Cardiac muscle cell (in vitro differentiated cells and primary cell): ENCODE data around the gene CEACAM3. TPM values are rescaled to one million over a fixed set of nuclear protein-coding genes. Genes with fewer than 3 reads are reported as not detected.

ENCODE experiments used
- DNase-seq, 2 donors: peaks; one replicate each; pipeline versions ENCODE4 v3.0.0 to v3.0.0-alpha.2; 2010 to 2017; ENCODE audit warnings: low read depth in 1 of 2, low spot score in 1 of 2
- H3K27ac ChIP-seq: fragments of 200-600 bp; sonication (generic); 2 replicates; pipeline ENCODE4 v1.5.1; 2016
- H3K27me3 ChIP-seq: fragments of 200-600 bp; sonication (generic); 2 replicates; pipeline ENCODE4 v1.6.0; 2016; ENCODE audit warnings: control low read depth
- H3K36me3 ChIP-seq: fragments of 200-600 bp; sonication (generic); 2 replicates; pipeline ENCODE4 v1.5.1; 2016; ENCODE audit warnings: control low read depth
- H3K4me1 ChIP-seq: fragments of 200-600 bp; sonication (generic); 2 replicates; pipeline ENCODE4 v1.8.1; 2017; ENCODE audit warnings: low read depth, mild to moderate bottlenecking, mixed run types
- H3K4me3 ChIP-seq: fragments of 200-600 bp; sonication (generic); 2 replicates; pipeline ENCODE4 v1.5.1; 2016; ENCODE audit warnings: mild to moderate bottlenecking
- H3K9me3 ChIP-seq: fragments of 200-600 bp; sonication (generic); 2 replicates; pipeline ENCODE4 v1.5.1; 2017; ENCODE audit warnings: low read depth, mild to moderate bottlenecking, control low read depth
- polyA plus RNA-seq: library from polyadenylated mRNA; unstranded; fragments of >200 nt; fragmentation: Nextera tagmentation; extraction: Ambion mirVana; gene quantifications from 2 replicates; pipeline ENCODE4 v1.2.1, GENCODE V29; 2016
- total RNA-seq: library from RNA; depleted of rRNA; stranded (reverse); fragments of >200 nt; gene quantifications from 2 replicates; pipeline ENCODE4 v1.2.3, GENCODE V29; 2016
- TF ChIP-seq, protein P1 (sequence below): IDR thresholded peaks from 2 replicates; pipeline ENCODE4 v1.5.1; 2012; ENCODE audit warnings: low read depth, mild to moderate bottlenecking, low read length

The CEACAM3 gene
- total and polyA plus RNA-seq, 2 experiments from 2014 or later = not detected

DNA sequence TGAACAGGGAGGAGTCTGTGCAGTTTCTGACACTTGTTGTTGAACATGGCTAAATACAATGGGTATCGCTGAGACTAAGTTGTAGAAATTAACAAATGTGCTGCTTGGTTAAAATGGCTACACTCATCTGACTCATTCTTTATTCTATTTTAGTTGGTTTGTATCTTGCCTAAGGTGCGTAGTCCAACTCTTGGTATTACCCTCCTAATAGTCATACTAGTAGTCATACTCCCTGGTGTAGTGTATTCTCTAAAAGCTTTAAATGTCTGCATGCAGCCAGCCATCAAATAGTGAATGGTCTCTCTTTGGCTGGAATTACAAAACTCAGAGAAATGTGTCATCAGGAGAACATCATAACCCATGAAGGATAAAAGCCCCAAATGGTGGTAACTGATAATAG, 25.0 kb upstream of the CEACAM3 start:
- no peaks in the 10 kb centered on the region for H3K4me1 ChIP-seq
- no peak overlapping the region for H3K27ac ChIP-seq
- TF ChIP-seq, protein P1, sequence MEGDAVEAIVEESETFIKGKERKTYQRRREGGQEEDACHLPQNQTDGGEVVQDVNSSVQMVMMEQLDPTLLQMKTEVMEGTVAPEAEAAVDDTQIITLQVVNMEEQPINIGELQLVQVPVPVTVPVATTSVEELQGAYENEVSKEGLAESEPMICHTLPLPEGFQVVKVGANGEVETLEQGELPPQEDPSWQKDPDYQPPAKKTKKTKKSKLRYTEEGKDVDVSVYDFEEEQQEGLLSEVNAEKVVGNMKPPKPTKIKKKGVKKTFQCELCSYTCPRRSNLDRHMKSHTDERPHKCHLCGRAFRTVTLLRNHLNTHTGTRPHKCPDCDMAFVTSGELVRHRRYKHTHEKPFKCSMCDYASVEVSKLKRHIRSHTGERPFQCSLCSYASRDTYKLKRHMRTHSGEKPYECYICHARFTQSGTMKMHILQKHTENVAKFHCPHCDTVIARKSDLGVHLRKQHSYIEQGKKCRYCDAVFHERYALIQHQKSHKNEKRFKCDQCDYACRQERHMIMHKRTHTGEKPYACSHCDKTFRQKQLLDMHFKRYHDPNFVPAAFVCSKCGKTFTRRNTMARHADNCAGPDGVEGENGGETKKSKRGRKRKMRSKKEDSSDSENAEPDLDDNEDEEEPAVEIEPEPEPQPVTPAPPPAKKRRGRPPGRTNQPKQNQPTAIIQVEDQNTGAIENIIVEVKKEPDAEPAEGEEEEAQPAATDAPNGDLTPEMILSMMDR = no peak
- H3K36me3 ChIP-seq = no peaks in the 10 kb centered on the region
- no peak for DNase-seq
- H3K27me3 ChIP-seq = no peaks in the 10 kb centered on the region
- H3K4me3 ChIP-seq = no peak overlapping the region
- peaks cover 3% of the 10 kb centered on the region for H3K9me3 ChIP-seq

DNA sequence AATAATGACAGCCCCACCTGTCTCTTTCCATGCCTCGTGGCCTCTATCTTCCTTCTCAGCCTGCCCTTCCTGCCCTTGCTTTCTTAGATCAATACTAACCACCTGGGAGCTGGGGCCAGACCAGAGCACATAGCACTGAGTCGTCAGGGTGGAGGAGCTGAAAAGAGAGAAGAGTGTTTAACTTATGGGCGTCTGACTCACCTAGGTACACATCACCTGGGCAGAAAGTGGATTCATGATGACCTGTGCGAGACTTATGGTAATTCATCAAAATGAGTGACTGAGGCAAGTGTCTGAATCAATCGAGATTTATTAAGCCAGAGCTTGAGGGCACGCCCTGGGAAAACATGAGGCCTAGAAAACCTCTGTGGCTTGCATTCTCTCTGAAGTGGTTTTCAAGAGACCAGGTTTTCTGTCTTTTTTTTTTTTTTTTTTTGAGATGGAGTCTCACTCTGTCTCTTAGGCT, 21.8 kb upstream of the CEACAM3 start:
- no peaks in the 10 kb centered on the region for H3K27me3 ChIP-seq
- no peaks in the 10 kb centered on the region for H3K36me3 ChIP-seq
- H3K4me1 ChIP-seq = no peaks in the 10 kb centered on the region
- no peaks in the 10 kb centered on the region for H3K9me3 ChIP-seq
- no peak overlapping the region for H3K27ac ChIP-seq
- DNase-seq = no peak
- H3K4me3 ChIP-seq = no peak overlapping the region
- TF ChIP-seq, protein P1 = no peak

DNA sequence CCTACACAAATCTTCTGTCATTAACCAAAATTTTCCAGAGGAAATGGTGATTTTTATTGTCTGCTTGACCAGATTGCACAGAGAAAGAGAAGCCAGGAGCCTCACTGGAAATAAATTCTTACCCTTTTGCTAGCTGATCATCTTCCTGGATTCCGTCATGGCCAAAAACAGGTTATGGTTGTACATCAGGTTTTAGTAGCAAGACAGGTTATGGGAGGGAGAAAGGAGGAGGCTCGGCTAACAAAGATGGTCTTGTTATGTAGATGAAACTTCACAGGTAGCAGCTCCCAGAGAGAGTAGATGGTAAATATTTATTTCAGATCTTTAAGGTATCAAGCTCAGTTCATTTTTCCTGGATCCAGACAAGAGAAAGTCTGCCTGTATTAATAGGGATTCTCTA, 19.7 kb upstream of the CEACAM3 start:
- Histone ChIP-seq H3K4me1 (no peaks in the 10 kb centered on the region), H3K4me3 (no peak overlapping the region), H3K36me3 (no peaks in the 10 kb centered on the region), H3K9me3 (no peaks in the 10 kb centered on the region), H3K27ac (no peak overlapping the region), H3K27me3 (no peaks in the 10 kb centered on the region)
- TF ChIP-seq, protein P1 = no peak
- no peak for DNase-seq

DNA sequence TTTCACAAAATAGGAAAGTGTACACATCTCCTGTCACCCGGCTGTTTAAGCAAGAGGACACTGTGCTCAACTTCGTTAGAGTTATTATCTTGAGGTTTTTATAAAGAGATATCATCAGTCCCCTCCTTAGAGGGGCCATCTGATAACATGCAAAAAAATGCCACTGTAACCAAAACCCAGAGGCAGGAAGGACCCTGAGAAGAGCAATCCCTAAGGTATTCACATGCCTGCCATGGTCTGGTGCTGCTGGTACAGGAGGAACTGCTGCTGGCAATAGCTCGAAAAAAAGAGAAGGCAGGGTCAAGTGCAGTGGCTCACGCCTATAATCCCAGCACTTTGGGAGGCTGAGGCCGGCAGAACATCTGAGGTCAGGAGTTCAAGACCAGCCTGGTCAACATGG, 12.8 kb upstream of the CEACAM3 start:
- Histone ChIP-seq H3K36me3 (no peaks in the 10 kb centered on the region), H3K27me3 (no peaks in the 10 kb centered on the region), H3K9me3 (no peaks in the 10 kb centered on the region), H3K4me1 (no peaks in the 10 kb centered on the region), H3K27ac (no peak overlapping the region), H3K4me3 (no peak overlapping the region)
- TF ChIP-seq, protein P1 = no peak
- DNase-seq = no peak

GRCh38 chr19:41784312-41784711, 12.1 kb upstream of the CEACAM3 start:
- Histone ChIP-seq H3K4me1 (no peaks in the 10 kb centered on the region), H3K4me3 (no peak overlapping the region), H3K9me3 (no peaks in the 10 kb centered on the region), H3K27ac (no peak overlapping the region), H3K27me3 (no peaks in the 10 kb centered on the region), H3K36me3 (no peaks in the 10 kb centered on the region)
- no peak for DNase-seq
- TF ChIP-seq, protein P1 = no peak

GRCh38 chr19:41784743-41785142, 11.6 kb upstream of the CEACAM3 start:
- Histone ChIP-seq H3K4me1 (no peaks in the 10 kb centered on the region), H3K27me3 (no peaks in the 10 kb centered on the region), H3K9me3 (no peaks in the 10 kb centered on the region), H3K4me3 (no peak overlapping the region), H3K36me3 (no peaks in the 10 kb centered on the region), H3K27ac (no peak overlapping the region)
- TF ChIP-seq, protein P1 = no peak
- no peak for DNase-seq
